Motor neuron (in vitro differentiated cells): ENCODE measurements around the gene MCM9. TPM values are rescaled to one million over a fixed set of nuclear protein-coding genes. Genes with fewer than 3 reads are reported as not detected.
A peak's percentile ranks its signal among the peaks of the same experiment; 100 is the strongest.
"Not testable (repeated sequence)": the region's sequence is repeated elsewhere in the genome, so short reads cannot be mapped to it uniquely, and the experiment has no call there.

ENCODE experiments used
- ATAC-seq, 8 experiments: fragments of 200-7000 bp; cut with Tn5 transposase; replicated peaks in 6 of 8; 2 replicates each; pipeline ENCODE4 v1.8.0; 2021; ENCODE audit warnings: mild to moderate bottlenecking in 8 of 8, moderate library complexity in 8 of 8
- H3K27ac ChIP-seq, 2 donors: fragments of 250-450 bp; sonication (Bioruptor Pico); 2 replicates each; pipeline ENCODE4 v1.9.0; 2021; ENCODE audit warnings: antibody characterized with exemption in 2 of 2, mild to moderate bottlenecking in 2 of 2, moderate library complexity in 1 of 2
- H3K4me1 ChIP-seq, 2 donors: fragments of 250-450 bp; sonication (Bioruptor Pico); replicated peaks in 1 of 2; 2 replicates each; pipeline ENCODE4 v1.6.1; 2021; ENCODE audit warnings: antibody characterized with exemption in 2 of 2, mild to moderate bottlenecking in 2 of 2, moderate library complexity in 1 of 2
- H3K4me3 ChIP-seq, 5 donors: fragments of 250-450 bp; sonication (Bioruptor Pico); 2 replicates each; pipeline ENCODE4 v1.9.0; 2021; ENCODE audit warnings: antibody characterized with exemption in 5 of 5, mild to moderate bottlenecking in 5 of 5, moderate library complexity in 4 of 5
- WGBS, 10 experiments: fragments of 450-650 bp; shearing (Covaris generic); methylation state at CpG; one replicate each; pipeline ENCODE4 v1.0.0; 2022; 5-methylcytosine and 5-hydroxymethylcytosine counted together
- in situ Hi-C, 9 experiments: fragments of 400-800 bp; cut with MboI; loops; one replicate each; pipeline ENCODE4 v1.15.0; 2021; ENCODE audit warnings: low sequenced_read_pairs in 9 of 9, low pct_unique_long_range_greater_than_20kb in 2 of 9; ENCODE audit not compliant: unreplicated experiment in 9 of 9
- total RNA-seq, 8 experiments: library from RNA; unstranded; fragments of 300-600 nt; gene quantifications; 2 replicates each; pipeline versions ENCODE4 v1.2.3 to v1.2.4, GENCODE V29; 2022

Gene MCM9
- total RNA-seq, 8 experiments from 2014 or later = 6.5 to 21.4 (median 12.7) TPM

GRCh38 chr6:118776607-118777549, 158.1 kb downstream of the MCM9 start:
- H3K4me3 ChIP-seq = no peak overlapping the region
- in situ Hi-C loops = loop anchor here in 3 of 9 experiments (25.0 kb wide), 2 partner anchors 140 to 490 kb away; no protein-coding TSS in a partner anchor
- no peak overlapping the region for H3K27ac ChIP-seq
- 0 to 68% (median 18%) methylated on average over 1 to 5 of the region's 5 CpGs; no CpG with 5 or more reads in 1 of the 10 experiments for WGBS, 10 experiments
- no peaks in the 10 kb centered on the region for H3K4me1 ChIP-seq
- ATAC-seq = peak; percentile 47 to 96 (median 72)

- in situ Hi-C loops = loop anchor here in 3 of 9 experiments (25.0 kb wide), 2 partner anchors 138 to 488 kb away; no protein-coding TSS in a partner anchor
- 70 to 100% (median 98%) methylated on average over 1 to 2 of the region's 2 CpGs; no CpG with 5 or more reads in 2 of the 10 experiments for WGBS, 10 experiments
Observed at GRCh38 chr6:118775381-118775780, 159.6 kb downstream of the MCM9 start.

GRCh38 chr6:118774581-118774980, 160.4 kb downstream of the MCM9 start:
- in situ Hi-C loops = loop anchor here in 1 of 9 experiments (25.0 kb wide), 1 partner anchor 137 kb away; no protein-coding TSS in a partner anchor
- Histone ChIP-seq H3K27ac (no peak overlapping the region), H3K4me1 (peaks cover 5 to 8% of the 10 kb centered on the region in 2 donors), H3K4me3 (no peak overlapping the region)
- WGBS, 10 experiments = 70 to 100% (median 90%) methylated on average over 1 to 2 of the region's 2 CpGs
- ATAC-seq = no peak

More at GRCh38 chr6:118775381-118775780, 159.6 kb downstream of the MCM9 start:
- Histone ChIP-seq H3K27ac (no peak overlapping the region), H3K4me3 (no peak overlapping the region), H3K4me1 (peaks cover 5 to 8% of the 10 kb centered on the region in 2 donors)
- ATAC-seq = no peak

GRCh38 chr6:118772886-118773285, 162.1 kb downstream of the MCM9 start:
- no peak for ATAC-seq
- Histone ChIP-seq H3K4me3 (no peak overlapping the region), H3K4me1 (peaks cover 5 to 8% of the 10 kb centered on the region in 2 donors), H3K27ac (no peak overlapping the region)
- in situ Hi-C loops = loop anchor here in 1 of 9 experiments (25.0 kb wide), 1 partner anchor 136 kb away; no protein-coding TSS in a partner anchor
- WGBS, 10 experiments = 57 to 100% (median 90%) methylated on average over 1 to 3 of the region's 3 CpGs; no CpG with 5 or more reads in 1 of the 10 experiments

- in situ Hi-C loops = loop anchor here in 1 of 9 experiments (25.0 kb wide), 1 partner anchor 134 kb away; no protein-coding TSS in a partner anchor
- 0 to 100% (median 71%) methylated on average over 1 of the region's 1 CpG; no CpG with 5 or more reads in 1 of the 10 experiments for WGBS, 10 experiments
- Histone ChIP-seq H3K27ac (no peak overlapping the region), H3K4me1 (peaks cover 5 to 8% of the 10 kb centered on the region in 2 donors), H3K4me3 (no peak overlapping the region)
- ATAC-seq = no peak
Observed at GRCh38 chr6:118771253-118771652, 163.7 kb downstream of the MCM9 start.

- Histone ChIP-seq H3K4me1 (peaks cover 5 to 8% of the 10 kb centered on the region in 2 donors), H3K4me3 (no peak overlapping the region), H3K27ac (peak overlapping the region in 1 of 2 donors; percentile 4)
- in situ Hi-C loops = loop anchor here in 1 of 9 experiments (25.0 kb wide), 1 partner anchor 134 kb away; no protein-coding TSS in a partner anchor
- 40 to 85% (median 69%) methylated on average over 1 to 2 of the region's 2 CpGs; no CpG with 5 or more reads in 4 of the 10 experiments for WGBS, 10 experiments
- peak in 1 of 8 experiments; percentile 9 for ATAC-seq
Observed at GRCh38 chr6:118770835-118771234, 164.1 kb downstream of the MCM9 start.

- 43 to 100% (median 89%) methylated on average over 1 to 2 of the region's 2 CpGs; no CpG with 5 or more reads in 1 of the 10 experiments for WGBS, 10 experiments
- H3K4me3 ChIP-seq = no peak overlapping the region
- peak in 5 of 8 experiments; percentile 55 to 87 (median 76) for ATAC-seq
- peaks cover 5 to 8% of the 10 kb centered on the region in 2 donors for H3K4me1 ChIP-seq
- H3K27ac ChIP-seq = no peak overlapping the region
- in situ Hi-C loops = loop anchor here in 1 of 9 experiments (25.0 kb wide), 1 partner anchor 133 kb away; no protein-coding TSS in a partner anchor
Observed at GRCh38 chr6:118770112-118770788, 164.7 kb downstream of the MCM9 start.

- in situ Hi-C loops = loop anchor here in 1 of 9 experiments (25.0 kb wide), 1 partner anchor 132 kb away; no protein-coding TSS in a partner anchor
- H3K27ac ChIP-seq = no peak overlapping the region
- 52 to 100% (median 90%) methylated on average over 3 of the region's 3 CpGs; no CpG with 5 or more reads in 5 of the 10 experiments for WGBS, 10 experiments
- H3K4me3 ChIP-seq = no peak overlapping the region
- H3K4me1 ChIP-seq = peaks cover 5 to 8% of the 10 kb centered on the region in 2 donors
- ATAC-seq = no peak
Observed at GRCh38 chr6:118768904-118769325, 166.0 kb downstream of the MCM9 start.

GRCh38 chr6:118768441-118768840, 166.5 kb downstream of the MCM9 start:
- ATAC-seq = no peak
- in situ Hi-C loops = loop anchor here in 1 of 9 experiments (25.0 kb wide), 1 partner anchor 131 kb away; no protein-coding TSS in a partner anchor
- Histone ChIP-seq H3K4me3 (no peak overlapping the region), H3K4me1 (peaks cover 5 to 8% of the 10 kb centered on the region in 2 donors), H3K27ac (no peak overlapping the region)
- WGBS, 10 experiments = 40 to 100% (median 94%) methylated on average over 1 to 3 of the region's 3 CpGs; no CpG with 5 or more reads in 2 of the 10 experiments

- not testable (repeated sequence) for ATAC-seq, H3K4me1 ChIP-seq, H3K4me3 ChIP-seq, H3K27ac ChIP-seq
- WGBS, 10 experiments = 24 to 100% (median 94%) methylated on average over 1 to 2 of the region's 2 CpGs; no CpG with 5 or more reads in 1 of the 10 experiments
- in situ Hi-C loops = loop anchor here in 1 of 9 experiments (25.0 kb wide), 1 partner anchor 128 kb away; no protein-coding TSS in a partner anchor
Observed at GRCh38 chr6:118765316-118765715, 169.6 kb downstream of the MCM9 start.

- WGBS, 10 experiments = 0 to 100% (median 67%) methylated on average over 1 to 3 of the region's 3 CpGs; no CpG with 5 or more reads in 1 of the 10 experiments
- H3K27ac ChIP-seq = no peak overlapping the region
- ATAC-seq = no peak
- in situ Hi-C loops = loop anchor here in 1 of 9 experiments (25.0 kb wide), 1 partner anchor 127 kb away; no protein-coding TSS in a partner anchor
- H3K4me1 ChIP-seq = no peaks in the 10 kb centered on the region
- H3K4me3 ChIP-seq = no peak overlapping the region
Observed at GRCh38 chr6:118764766-118765165, 170.2 kb downstream of the MCM9 start.
